AG04450 (cell line): ENCODE results near the gene LMNTD2. TPM values are rescaled to one million over a fixed set of nuclear protein-coding genes. Genes with fewer than 3 reads are reported as not detected.
A peak's percentile ranks its signal among the peaks of the same experiment; 100 is the strongest.

Experiments used
- CTCF ChIA-PET: fragments of 300-600, 350-600 bp; formaldehyde crosslinking; extraction: SDS; loops from one replicate; lab custom pipeline; 2022; ENCODE audit warnings: antibody characterized with exemption, inconsistent platforms; lab: Charles Lee
- POLR2A ChIA-PET: fragments of 350-600 bp; formaldehyde crosslinking; extraction: SDS; loops from one replicate; lab custom pipeline; 2021; ENCODE audit warnings: antibody characterized with exemption, inconsistent platforms; lab: Yijun Ruan, JAX
- DNase-seq: peaks from one replicate; pipeline ENCODE4 v3.0.0-alpha.2; 2011; ENCODE audit warnings: low read depth, low spot score
- H3K27ac ChIP-seq: one replicate; pipeline ENCODE4 v1.5.1; 2012; ENCODE audit warnings: low read depth, low read length, control low read depth
- H3K27me3 ChIP-seq: one replicate; pipeline ENCODE4 v1.6.0; 2012; ENCODE audit warnings: low read length; ENCODE audit not compliant: control insufficient read depth, insufficient read depth
- H3K4me3 ChIP-seq: 2 replicates; pipeline ENCODE4 v1.5.1; 2011; ENCODE audit warnings: mild to moderate bottlenecking, low read depth, low read length, control low read depth
- H3K9me3 ChIP-seq: 2 replicates; pipeline ENCODE4 v1.5.1; 2012; ENCODE audit warnings: low read length; ENCODE audit not compliant: control insufficient read depth, insufficient read depth
- CTCF ChIP-seq: IDR thresholded peaks from 2 replicates; pipeline ENCODE4 v1.5.1; 2011; ENCODE audit warnings: low read depth, low read length, control low read depth, inconsistent platforms
- polyA plus RNA-seq: library from polyadenylated mRNA; depleted of rRNA; stranded (reverse); fragments of >200 nt; gene quantifications from 2 replicates; pipeline ENCODE4 v1.2.3, GENCODE V29; 2011

The LMNTD2 gene
- polyA plus RNA-seq, 1 experiment, result 0.32 TPM

DNA sequence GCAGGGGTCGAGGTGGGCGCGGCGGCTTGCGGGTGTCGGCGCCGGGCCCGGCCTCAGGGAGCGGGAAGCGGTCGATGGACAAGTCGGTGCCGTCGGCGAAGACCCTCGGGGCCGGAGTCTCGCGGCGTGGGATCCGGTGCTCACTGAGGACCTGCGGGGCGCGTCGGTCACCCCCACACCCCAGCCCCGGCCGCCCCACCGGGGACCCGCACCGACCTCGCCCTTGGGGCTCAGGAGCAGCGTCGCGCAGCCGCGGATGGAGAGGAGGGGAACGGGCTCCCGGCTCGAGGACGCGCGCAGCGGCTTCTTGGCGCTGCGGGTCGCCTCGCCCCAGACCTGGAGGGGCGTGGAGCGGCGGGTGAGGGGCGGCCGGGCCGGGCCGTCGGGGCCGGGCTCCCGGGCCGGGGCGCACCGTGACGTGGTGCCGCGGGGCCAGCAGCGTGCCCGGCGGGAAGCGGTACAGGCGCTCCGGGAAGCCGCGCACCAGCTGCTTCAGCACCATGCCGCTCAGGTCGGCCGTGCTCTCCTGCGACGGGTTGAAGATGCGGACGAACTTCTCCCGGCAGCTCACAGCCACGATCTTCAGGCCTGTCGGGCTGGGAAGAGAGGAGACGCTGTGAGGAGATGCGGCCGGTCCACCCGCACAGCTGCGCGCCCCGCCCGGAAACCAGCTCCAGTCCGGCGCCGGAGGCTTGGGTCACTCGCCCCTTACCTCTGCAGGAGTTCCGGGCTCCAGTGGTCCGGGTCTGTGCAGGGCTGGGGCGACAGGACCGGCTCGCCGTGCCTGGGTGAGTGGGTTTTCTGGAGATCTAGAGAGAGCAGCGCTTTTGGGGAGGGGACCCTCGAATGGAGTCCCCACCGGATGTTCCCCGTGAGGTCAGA lies 4.5 kb downstream of the LMNTD2 start:
- ChIA-PET POLR2A (interaction anchor here (1.0 to 1.3 kb wide), 2 partner anchors 12 to 20 kb away, joined by 3 to 4 read pairs; partner anchors contain the start of gene PHRF1), CTCF (interaction anchor here (1.5 to 2.2 kb wide), 3 partner anchors 11 to 171 kb away, joined by 5 to 8 read pairs (median 7); no protein-coding TSS in a partner anchor)
- no peak overlapping the region for H3K27ac ChIP-seq
- peaks cover 3% of the 10 kb centered on the region; the same call in 1 of the 2 replicates for H3K9me3 ChIP-seq
- peaks cover 45% of the 10 kb centered on the region for H3K27me3 ChIP-seq
- H3K4me3 ChIP-seq, result no peak overlapping the region
- no peak for TF ChIP-seq CTCF
- DNase-seq, result no peak

DNA sequence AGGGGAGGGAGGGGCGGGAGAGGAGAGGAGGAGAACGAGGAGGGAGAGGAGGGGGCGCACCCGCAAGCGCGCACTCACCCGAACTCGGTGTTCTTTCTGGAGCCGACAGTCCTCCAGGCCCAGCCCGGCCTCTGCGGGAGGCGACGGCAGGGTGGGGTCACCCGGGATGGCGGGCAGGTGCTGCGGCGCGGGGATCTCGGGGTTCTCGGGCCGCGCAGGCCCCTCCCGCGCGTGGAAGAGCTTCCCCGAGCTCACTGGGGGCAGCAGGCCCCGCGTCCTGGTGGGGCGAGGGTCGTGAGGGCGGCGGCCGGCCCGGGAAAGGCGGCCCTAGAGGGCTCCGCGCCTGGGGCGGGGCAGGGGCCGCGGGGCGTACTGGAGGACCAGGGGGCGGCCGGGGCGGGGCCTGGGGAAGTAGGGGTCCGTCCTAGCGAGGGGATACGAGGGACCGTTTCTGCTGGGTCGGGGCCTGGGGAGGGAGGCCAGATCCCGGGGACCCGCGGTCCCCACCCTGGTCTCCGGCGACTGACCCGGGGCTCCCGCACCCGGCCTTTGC lies 5.2 kb downstream of the LMNTD2 start:
- Histone ChIP-seq H3K27ac (no peak overlapping the region), H3K27me3 (peaks cover 45% of the 10 kb centered on the region), H3K4me3 (no peak overlapping the region), H3K9me3 (peaks cover 3% of the 10 kb centered on the region; the same call in 1 of the 2 replicates)
- ChIA-PET CTCF (interaction anchor here (0.8 to 2.2 kb wide), 5 partner anchors 10 to 229 kb away, joined by 3 to 8 read pairs (median 6); no protein-coding TSS in a partner anchor), POLR2A (interaction anchor here (1.0 kb wide), 1 partner anchor 12 kb away, joined by 3 read pairs; no protein-coding TSS in a partner anchor)
- DNase-seq, result no peak
- TF ChIP-seq CTCF, result no peak

DNA sequence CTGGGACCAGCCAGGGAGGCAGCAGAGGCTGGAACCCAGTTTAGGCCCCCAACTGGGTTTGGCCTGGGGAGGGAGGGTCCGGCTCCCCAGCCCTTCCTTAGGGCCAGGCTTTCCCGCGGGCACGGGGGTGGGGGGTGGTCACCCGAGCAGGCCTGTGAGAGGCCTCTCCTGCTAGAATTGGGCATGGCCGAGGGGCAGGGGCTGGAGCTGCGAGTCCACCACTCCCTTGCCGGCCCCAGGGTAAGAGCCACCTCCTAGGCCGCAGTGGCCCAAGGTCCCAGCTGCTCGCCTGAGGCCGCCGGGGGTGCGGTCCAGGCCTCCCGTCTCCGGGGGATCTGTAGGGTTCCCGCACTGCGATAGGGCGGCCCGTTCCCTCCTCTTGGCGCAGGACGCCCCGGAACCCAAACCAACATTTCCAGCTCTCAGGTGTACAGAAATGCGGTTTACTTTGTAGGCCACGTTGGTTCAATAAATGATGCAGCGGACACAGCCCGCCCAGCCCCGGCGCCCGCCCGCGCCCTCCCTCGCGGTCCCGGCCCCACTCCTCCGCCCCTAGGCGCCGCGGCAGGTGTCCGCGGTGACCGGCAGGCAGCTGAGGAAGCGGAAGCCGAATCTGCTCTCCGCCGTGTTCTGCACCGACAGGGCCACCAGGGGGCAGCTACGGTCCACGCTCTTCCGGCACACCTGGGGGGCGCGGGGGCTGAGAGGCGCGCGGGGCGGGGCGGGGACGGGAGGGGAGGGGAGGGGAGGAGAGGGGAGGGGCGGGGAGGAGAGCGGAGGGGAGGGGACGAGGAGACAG lies 5.9 kb downstream of the LMNTD2 start:
- ChIA-PET POLR2A (no interaction called here), CTCF (interaction anchor here (0.7 to 2.2 kb wide), 6 partner anchors 9 to 229 kb away, joined by 3 to 8 read pairs (median 6); no protein-coding TSS in a partner anchor)
- no peak for DNase-seq
- Histone ChIP-seq H3K4me3 (no peak overlapping the region), H3K27me3 (peaks cover 45% of the 10 kb centered on the region), H3K9me3 (peaks cover 3% of the 10 kb centered on the region; the same call in 1 of the 2 replicates), H3K27ac (no peak overlapping the region)
- TF ChIP-seq CTCF, result peak; percentile 51

- TF ChIP-seq CTCF, result no peak
- POLR2A ChIA-PET, result no interaction called here
Measured at GRCh38 chr11:553988-554340, 6.6 kb downstream of the LMNTD2 start.

More at GRCh38 chr11:553988-554340, 6.6 kb downstream of the LMNTD2 start:
- CTCF ChIA-PET, result interaction anchor here (1.3 to 2.2 kb wide), 3 partner anchors 8 to 230 kb away, joined by 5 to 8 read pairs (median 6); no protein-coding TSS in a partner anchor
- Histone ChIP-seq H3K9me3 (peaks cover 3% of the 10 kb centered on the region; the same call in 1 of the 2 replicates), H3K27me3 (peaks cover 39% of the 10 kb centered on the region), H3K27ac (no peak overlapping the region), H3K4me3 (no peak overlapping the region)
- DNase-seq, result no peak
